H1 (cell line): ENCODE measurements around the gene NTN1.

Experiments used
- CHD2 ChIP-seq: IDR thresholded peaks from 2 replicates; pipeline ENCODE4 v1.6.1; 2012; ENCODE audit warnings: low read length, improper control_type of control experiment
- EZH2 ChIP-seq: fragments of 200-600 bp; sonication (generic); IDR thresholded peaks from 2 replicates; pipeline ENCODE4 v1.7.1; 2012; ENCODE audit warnings: low read depth, mild to moderate bottlenecking, moderate library complexity, low read length, inconsistent platforms; ENCODE audit not compliant: severe bottlenecking
- JUN ChIP-seq: IDR thresholded peaks from 2 replicates; pipeline ENCODE4 v1.6.1; 2011; ENCODE audit warnings: low read depth, mild to moderate bottlenecking, improper control_type of control experiment, low read length
- MAFK ChIP-seq: IDR thresholded peaks from 2 replicates; pipeline ENCODE4 v1.6.1; 2012; ENCODE audit warnings: low read depth, mild to moderate bottlenecking, improper control_type of control experiment, low read length
- POLR2A ChIP-seq, 2 experiments: IDR thresholded peaks; 1 replicate in 1 of 2; 2 replicates in 1 of 2; pipeline ENCODE4 v1.6.1; 2011; ENCODE audit warnings: low read depth in 2 of 2, low read length in 2 of 2, mild to moderate bottlenecking in 2 of 2; ENCODE audit errors: control extremely low read depth in 1 of 2
- RFX5 ChIP-seq: IDR thresholded peaks from 2 replicates; pipeline ENCODE4 v1.6.1; 2011; ENCODE audit warnings: low read depth, low read length, improper control_type of control experiment, borderline replicate concordance
- RXRA ChIP-seq: IDR thresholded peaks from 2 replicates; pipeline ENCODE4 v1.6.1; 2011; ENCODE audit warnings: low read depth, mild to moderate bottlenecking, low read length, moderate library complexity; ENCODE audit not compliant: insufficient read depth
- TAF1 ChIP-seq: IDR thresholded peaks from 2 replicates; pipeline ENCODE4 v1.6.1; 2011; ENCODE audit warnings: mild to moderate bottlenecking, low read depth, low read length

DNA sequence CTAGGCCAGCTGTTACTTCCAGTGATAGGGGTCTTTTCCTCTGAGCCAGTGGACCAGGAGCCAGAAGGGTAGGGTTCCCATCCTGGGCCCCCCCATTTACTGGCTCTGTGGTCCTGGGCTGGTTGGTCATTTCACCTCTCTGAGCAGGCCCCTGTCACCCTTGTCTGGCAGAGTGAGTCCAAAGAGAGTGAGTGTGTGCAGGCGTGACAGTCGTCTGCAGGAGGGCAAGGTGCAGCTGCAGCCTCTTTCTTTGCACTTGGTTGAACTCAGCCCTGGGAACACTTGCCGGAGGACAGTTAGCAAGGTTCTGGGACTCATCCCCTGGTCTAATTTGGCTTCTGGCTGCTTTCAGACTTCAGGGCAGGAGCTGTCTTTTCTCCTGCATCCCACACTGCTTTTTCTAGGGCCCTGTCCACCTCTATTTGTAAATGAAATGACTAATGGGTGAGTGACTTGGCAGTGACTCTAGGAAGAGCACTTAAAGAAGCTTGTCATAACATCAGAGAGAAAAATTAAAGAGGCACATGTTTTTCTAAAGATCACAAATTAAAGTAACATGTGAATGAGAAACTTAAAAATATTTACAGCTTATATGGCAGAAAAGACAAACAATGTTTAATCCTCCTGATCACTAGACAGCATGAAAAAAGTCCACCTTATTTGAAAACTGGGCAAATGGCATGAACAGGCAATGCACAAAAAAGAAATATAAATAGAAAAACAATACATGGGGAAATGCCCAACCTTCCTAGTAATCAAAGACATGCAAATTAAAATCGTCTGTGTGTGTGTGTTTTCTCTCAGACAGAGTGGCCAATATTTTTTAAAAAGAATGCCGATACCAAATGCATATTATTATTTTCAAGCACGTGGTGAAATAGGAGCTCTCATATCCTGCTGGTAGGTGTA lies 137.5 kb downstream of the NTN1 start:
- no peak for TF ChIP-seq CHD2
- TF ChIP-seq RFX5 = no peak
- TF ChIP-seq MAFK = no peak
- TF ChIP-seq POLR2A (IDR thresholded peaks at IDR 0.05; ENCODE audit: control extremely low read depth in 1 of 2, low read depth in 2 of 2, low read length in 2 of 2) = no peak
- TF ChIP-seq RXRA = no peak
- no peak for TF ChIP-seq EZH2
- no peak for TF ChIP-seq JUN
- no peak for TF ChIP-seq TAF1
